NT2/D1 (cell line): ENCODE measurements around the gene RPS6KA2.

Experiments used
- SUZ12 ChIP-seq: IDR thresholded peaks from 2 replicates; pipeline ENCODE4 v1.6.1; 2011; ENCODE audit not compliant: insufficient read length, insufficient read depth; ENCODE audit errors: extremely low read depth
- ZNF274 ChIP-seq: IDR thresholded peaks from 2 replicates; pipeline ENCODE4 v1.6.1; 2011; ENCODE audit warnings: mild to moderate bottlenecking, low read depth, low read length

GRCh38 chr6:166464068-166465002 is 162.7 kb downstream of the RPS6KA2 start:
- TF ChIP-seq SUZ12 = no peak
- no peak for TF ChIP-seq ZNF274
